TTC549 (cell line): ENCODE results near the gene ETV5.

ENCODE experiments used
- FAIRE-seq: peaks from 2 replicates; lab custom pipeline; 2012; peaks lifted over from hg19 to GRCh38; lab: Jason Lieb, UNC

Gene ETV5

DNA sequence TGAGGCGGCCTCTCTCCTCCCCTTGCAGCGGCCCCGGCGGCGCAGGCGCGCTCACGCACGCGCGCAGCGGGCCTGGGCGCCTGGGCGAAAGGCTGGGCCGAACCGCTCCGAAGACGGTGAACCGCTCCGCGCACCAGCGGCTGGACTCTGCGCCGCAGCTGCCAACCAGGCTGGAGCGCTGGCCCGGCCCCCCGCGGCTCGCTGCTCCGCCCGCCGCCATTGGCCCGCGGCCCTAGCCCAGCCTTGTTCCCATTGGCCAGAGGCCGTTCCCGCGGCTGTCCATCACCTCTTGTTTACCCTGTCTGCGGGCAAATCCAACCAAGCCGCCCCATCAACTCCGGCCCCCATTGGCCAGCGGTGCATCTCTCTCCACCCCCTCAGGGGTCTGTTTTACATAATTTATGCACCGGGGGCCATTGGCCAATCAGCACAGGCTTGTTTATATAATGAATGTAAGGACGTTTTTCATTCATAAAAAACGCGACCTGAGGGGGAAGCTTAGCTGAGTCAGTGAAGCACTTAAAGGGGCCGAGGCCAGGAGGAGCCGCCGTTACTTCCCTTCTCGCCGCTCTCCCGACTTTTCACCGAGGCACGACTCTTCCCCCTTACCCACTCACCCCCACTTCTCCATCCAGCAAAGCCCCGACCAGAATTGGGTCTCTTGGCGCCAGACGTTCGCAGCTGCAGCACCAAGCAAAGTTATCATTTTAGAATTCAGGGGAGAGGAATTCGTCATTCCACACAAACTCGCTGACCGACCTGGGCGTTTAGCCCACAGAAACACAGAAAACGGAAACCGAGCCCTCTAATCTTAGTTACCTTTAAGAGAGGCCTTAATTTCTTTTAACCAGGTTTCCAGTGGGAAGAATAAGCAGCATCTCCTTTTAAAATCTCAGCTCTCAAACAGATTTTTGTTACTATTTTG lies at the start of gene ETV5:
Gene ETV5 (minus strand): TSS at position 149 of the 925 bp plus-strand sequence. CDS start 3,221 bp downstream, outside the sequence.
- FAIRE-seq, result peak; percentile 95

- no peak for FAIRE-seq
Observed at GRCh38 chr3:186154641-186155040, 45.8 kb upstream of the ETV5 start.

DNA sequence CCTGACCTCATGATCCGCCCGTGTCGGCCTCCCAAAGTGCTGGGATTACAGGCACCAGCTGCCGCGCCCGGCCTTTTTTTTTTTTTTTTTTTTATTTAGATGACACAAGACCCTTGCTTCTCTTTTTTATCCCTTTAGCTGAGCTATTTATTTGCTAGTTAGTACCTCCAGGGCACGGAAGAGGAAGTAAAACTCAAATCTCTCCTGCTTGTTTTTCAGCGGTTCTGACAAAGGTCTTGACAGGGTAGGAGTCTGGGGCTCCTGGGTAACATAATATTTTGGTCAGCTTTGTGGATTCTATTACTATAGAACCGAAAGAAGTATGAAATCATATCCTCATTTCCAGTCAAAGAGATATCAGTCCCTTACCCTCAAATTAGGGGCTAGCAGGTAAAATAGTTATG lies 44.0 kb upstream of the ETV5 start:
- no peak for FAIRE-seq

- FAIRE-seq, result no peak
Observed at GRCh38 chr3:186152361-186152798, 43.5 kb upstream of the ETV5 start.

- no peak for FAIRE-seq
Observed at GRCh38 chr3:186151077-186151971, 42.4 kb upstream of the ETV5 start.

- FAIRE-seq, result no peak
Observed at GRCh38 chr3:186150041-186150830, 41.3 kb upstream of the ETV5 start.

DNA sequence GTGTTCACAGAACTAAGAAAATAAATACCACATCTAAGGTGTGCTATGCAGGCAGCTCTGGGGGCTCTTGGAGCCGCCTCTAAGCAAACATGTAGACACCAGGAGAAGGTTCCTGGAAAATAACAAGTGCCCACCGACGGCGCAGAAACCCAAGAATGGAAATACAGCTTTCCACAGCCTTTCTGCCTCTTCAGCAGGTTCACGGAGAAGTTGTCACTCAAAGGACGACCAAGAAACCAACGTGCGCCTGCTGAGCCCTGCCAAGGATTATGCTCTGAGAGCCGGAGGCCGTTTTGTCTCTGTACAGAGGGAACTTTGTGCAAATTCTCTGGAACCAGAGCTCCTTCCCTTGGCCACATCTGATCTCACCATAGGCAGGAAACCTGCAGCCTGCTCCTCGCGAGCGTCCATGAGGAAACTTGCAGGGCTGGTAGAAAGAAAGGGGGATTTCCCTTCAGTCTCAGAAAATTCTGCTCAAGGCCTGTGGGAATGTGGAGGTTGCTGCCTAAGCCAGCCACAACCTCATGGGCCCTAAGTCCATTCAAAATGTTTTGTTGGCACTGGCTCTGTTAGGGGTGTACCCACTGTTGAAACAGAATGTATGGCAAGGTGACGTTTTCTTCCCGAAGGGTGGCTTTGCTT lies 40.6 kb upstream of the ETV5 start:
- no peak for FAIRE-seq

DNA sequence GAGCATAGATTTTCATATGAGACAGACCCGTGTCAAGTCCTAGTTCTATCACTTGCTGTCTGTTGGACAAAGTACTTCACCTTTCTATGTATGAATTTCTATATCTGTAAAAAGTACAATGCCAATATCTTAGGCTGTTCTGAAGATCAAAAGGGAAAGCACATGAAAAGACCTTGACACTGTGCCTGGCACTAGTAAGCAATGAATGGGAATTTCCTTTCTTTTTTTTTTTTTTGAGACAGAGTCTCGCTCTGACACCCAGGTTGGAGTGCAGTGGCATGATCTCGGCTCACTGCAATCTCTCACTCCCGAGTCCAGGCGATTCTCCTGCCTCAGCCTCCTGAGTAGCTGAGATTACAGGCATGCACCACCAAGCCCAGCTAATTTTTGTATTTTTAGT lies 35.4 kb upstream of the ETV5 start:
- no peak for FAIRE-seq

- no peak for FAIRE-seq
Observed at GRCh38 chr3:186143250-186143649, 34.4 kb upstream of the ETV5 start.

GRCh38 chr3:186142393-186142932 lies 33.6 kb upstream of the ETV5 start:
- no peak for FAIRE-seq

DNA sequence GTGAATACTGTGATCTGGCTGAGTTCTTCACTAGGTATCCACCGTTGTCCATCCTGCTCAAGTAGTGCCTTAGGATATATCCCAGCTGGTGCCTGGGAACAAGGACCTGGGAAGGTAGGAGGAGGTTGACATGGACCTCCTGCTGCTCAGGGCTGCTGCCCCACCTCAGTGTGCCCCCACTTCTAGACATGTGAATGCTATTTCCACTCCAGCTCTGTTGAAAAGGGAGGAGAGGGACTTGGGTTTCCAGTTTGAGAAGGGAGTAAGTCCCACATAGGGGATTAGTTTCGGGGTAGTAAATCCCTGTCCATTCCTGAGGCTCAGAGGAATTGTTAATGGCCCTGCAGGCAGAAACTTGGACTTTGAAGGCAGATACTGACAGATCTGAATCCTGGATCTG lies 32.9 kb upstream of the ETV5 start:
- no peak for FAIRE-seq

DNA sequence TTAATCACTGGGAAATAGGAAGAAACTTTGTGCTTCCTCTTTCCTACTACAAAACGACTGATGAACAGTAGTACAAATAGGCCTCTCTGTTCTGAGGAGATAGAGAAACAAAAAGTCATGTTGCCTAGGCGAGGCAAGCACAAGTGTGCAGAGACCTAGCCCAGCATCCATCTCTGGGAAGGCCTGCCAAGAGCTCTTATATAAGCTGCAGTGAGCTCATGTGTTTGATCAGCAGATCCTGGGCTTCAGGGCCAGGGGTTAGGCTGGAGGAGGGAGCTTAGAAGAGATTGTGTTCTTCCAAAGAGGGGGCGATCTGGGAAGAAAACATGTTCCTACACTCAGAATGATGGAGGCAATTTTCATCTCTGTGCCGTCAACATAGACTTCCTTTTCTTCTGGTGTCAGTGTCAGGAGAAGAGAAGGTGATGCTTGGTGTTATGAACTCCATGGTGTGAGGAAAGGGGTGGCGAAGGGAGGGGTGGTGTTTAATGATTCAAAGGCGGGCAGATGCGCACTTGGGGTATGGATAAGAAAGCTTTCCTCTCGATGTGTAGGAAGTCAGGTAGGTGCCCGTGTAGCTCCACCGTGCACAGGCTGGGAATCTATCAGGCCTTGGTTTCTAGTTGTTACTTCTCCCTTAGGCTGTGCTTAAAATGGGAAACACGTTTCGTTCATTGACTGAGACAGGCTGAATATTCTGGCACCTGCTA lies 29.5 kb upstream of the ETV5 start:
- no peak for FAIRE-seq

DNA sequence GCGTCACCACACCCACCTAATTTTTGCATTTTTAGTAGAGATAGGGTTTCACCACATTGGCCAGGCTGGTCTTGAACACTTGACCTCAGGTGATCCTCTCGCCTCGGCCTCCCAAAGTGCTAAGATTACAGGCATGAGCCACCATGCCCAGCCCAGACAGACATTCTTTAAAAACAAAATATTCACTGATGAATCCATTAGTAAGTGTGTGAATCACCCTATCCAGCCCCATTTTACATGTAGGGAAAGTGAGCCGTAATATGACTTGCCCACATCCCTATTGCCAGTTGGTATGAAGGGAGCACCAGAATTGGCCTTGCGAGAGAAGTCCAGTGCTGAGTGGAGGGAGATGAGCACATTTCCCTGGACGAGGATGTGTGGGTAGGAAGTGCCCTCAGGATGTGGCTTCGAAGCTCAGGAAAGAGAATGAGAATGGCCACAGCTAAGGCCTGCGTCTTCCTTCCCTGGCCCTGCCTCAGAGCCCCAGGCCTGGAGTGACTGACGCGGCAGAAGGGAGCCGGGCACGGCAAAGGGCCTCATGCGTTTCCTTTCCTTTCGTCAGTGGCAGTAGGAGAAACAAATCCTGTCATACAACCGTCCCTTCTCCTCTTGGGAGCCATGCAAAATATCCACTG lies 28.3 kb upstream of the ETV5 start:
- FAIRE-seq, result no peak

DNA sequence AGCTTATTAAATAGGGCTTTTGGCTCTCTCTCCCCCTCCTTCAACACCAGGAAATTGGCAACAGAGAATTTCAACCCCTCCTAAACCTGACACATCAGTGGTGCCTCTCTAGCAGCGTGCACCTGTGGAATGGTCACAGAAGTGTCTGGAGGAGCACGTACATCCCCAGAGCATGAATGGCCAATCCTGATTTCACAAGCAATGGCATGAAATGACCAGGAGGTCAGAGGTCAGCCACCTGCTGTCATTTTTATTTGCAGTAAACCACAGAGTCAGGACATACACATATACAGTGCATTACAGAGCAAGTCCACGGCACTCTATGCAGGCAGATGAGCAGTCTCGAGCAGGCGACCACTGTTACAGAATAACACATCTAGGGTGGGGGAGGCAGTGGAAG lies 25.1 kb upstream of the ETV5 start:
- no peak for FAIRE-seq

- no peak for FAIRE-seq
Observed at GRCh38 chr3:186132487-186132886, 23.6 kb upstream of the ETV5 start.

- FAIRE-seq, result no peak
Observed at GRCh38 chr3:186129206-186129605, 20.3 kb upstream of the ETV5 start.

- FAIRE-seq, result no peak
Observed at GRCh38 chr3:186128158-186128557, 19.3 kb upstream of the ETV5 start.

GRCh38 chr3:186127463-186127862 lies 18.6 kb upstream of the ETV5 start:
- no peak for FAIRE-seq

DNA sequence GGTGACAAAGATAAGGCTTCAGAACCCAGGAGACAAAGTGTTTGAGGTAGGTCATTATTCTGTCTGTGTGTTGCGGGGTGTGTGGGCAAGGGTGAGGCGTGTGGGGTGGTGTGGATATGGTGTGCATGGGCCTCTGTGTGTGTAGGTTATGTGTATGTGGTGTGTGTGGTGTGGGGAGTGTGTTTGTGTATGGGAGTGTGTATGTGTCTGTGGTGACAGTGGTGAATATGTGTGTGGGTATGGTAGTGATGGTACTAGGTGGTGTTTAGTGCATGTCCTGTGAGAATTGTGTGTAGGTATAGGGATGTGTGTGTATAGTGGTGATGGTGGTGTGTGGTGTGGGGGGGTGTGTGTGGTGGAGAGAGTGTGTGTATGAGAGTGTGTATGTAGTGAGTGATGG lies 16.2 kb upstream of the ETV5 start:
- FAIRE-seq, result no peak

DNA sequence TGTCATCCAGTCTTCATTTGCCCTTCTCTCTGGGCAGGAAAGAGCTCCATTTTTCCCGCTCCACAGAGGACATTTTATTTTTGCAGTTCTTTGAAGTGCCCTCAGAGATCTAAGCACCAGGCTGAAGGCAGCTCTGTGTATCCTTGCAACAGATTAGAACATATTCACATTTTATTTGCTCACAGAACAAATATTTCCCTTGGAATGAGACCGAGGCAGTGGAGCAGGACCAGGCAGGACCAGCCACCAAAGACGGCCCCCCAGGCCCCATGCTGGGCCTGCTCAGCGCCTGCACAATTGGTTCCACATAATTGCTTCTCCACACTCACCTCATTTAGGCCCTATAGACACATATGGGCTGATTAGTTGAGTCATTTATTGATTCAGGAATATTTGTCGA lies 15.7 kb upstream of the ETV5 start:
- FAIRE-seq, result no peak
